ENCODE data around the gene NEDD9. TPM values are rescaled to one million over a fixed set of nuclear protein-coding genes. Genes with fewer than 3 reads are reported as not detected.

Gene NEDD9
- total RNA-seq, 1 experiment from 2014 or later: 4.4 TPM

DNA sequence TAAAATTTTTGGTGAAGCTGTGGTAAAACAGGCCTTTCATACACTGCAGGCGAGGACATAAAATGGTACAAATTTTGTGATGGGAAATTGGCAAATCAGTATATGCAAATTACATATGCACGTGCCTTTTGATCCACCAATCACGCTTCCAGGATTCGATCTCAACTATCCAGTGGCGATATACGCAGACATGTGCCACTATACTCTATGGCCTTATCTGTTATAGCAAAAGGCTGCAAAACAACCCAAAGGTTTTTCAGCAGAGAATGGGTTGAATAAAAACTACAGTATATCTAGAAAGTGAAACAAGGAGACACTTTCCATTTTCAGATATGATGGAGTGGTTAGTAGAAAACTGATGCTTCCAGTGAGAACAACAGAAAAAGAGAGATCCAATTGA is 79.0 kb downstream of the NEDD9 start:
- Mint-ChIP-seq H3K9me3 (ENCODE audit: unreplicated experiment) (peaks cover 20% of the 10 kb centered on the region), H3K4me1 (ENCODE audit: insufficient read depth, unreplicated experiment) (no peaks in the 10 kb centered on the region), H3K36me3 (ENCODE audit: insufficient read depth, unreplicated experiment) (no peaks in the 10 kb centered on the region), H3K4me3 (ENCODE audit: unreplicated experiment) (no peak overlapping the region), H3K27me3 (ENCODE audit: insufficient read depth, unreplicated experiment) (no peaks in the 10 kb centered on the region), H3K27ac (ENCODE audit: low read depth, unreplicated experiment) (no peak overlapping the region)
- TF ChIP-seq, protein P1, sequence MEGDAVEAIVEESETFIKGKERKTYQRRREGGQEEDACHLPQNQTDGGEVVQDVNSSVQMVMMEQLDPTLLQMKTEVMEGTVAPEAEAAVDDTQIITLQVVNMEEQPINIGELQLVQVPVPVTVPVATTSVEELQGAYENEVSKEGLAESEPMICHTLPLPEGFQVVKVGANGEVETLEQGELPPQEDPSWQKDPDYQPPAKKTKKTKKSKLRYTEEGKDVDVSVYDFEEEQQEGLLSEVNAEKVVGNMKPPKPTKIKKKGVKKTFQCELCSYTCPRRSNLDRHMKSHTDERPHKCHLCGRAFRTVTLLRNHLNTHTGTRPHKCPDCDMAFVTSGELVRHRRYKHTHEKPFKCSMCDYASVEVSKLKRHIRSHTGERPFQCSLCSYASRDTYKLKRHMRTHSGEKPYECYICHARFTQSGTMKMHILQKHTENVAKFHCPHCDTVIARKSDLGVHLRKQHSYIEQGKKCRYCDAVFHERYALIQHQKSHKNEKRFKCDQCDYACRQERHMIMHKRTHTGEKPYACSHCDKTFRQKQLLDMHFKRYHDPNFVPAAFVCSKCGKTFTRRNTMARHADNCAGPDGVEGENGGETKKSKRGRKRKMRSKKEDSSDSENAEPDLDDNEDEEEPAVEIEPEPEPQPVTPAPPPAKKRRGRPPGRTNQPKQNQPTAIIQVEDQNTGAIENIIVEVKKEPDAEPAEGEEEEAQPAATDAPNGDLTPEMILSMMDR (IDR thresholded peaks at IDR 0.05; ENCODE audit: unreplicated experiment): no peak
- CTCF ChIA-PET: no interaction called here
- no peak for DNase-seq (ENCODE audit: unreplicated experiment)
- POLR2A ChIA-PET: no interaction called here
- intact Hi-C loops (cut with micrococcal nuclease): no loop called here
- no TSS peak for BruUV-seq (replicated peaks)

DNA sequence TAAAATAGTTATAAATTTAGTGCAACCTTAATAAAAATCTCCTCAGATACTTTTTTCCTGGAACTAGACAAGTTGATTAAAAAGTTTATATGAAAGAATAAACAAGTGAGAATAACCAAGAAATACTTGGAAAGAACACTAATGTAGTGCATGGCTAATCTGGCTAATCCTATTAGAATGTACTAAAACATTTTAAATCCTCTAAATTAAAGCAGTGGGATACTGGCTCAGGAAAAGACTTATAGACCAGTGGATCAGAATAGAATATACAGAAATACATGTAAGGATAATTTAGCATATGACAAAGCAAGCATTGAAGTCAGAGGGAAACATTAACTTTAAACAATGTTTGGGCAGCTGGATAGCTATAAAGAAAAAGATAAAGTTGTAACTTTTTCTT is 79.9 kb downstream of the NEDD9 start:
- DNase-seq (ENCODE audit: unreplicated experiment): no peak
- ChIA-PET CTCF (no interaction called here), POLR2A (no interaction called here)
- Mint-ChIP-seq H3K4me3 (ENCODE audit: unreplicated experiment) (no peak overlapping the region), H3K4me1 (ENCODE audit: insufficient read depth, unreplicated experiment) (no peaks in the 10 kb centered on the region), H3K27ac (ENCODE audit: low read depth, unreplicated experiment) (no peak overlapping the region), H3K9me3 (ENCODE audit: unreplicated experiment) (peaks cover 20% of the 10 kb centered on the region), H3K27me3 (ENCODE audit: insufficient read depth, unreplicated experiment) (no peaks in the 10 kb centered on the region), H3K36me3 (ENCODE audit: insufficient read depth, unreplicated experiment) (no peaks in the 10 kb centered on the region)
- intact Hi-C loops (cut with micrococcal nuclease): no loop called here
- TF ChIP-seq, protein P1 (IDR thresholded peaks at IDR 0.05; ENCODE audit: unreplicated experiment): no peak
- BruUV-seq (replicated peaks): no TSS peak

DNA sequence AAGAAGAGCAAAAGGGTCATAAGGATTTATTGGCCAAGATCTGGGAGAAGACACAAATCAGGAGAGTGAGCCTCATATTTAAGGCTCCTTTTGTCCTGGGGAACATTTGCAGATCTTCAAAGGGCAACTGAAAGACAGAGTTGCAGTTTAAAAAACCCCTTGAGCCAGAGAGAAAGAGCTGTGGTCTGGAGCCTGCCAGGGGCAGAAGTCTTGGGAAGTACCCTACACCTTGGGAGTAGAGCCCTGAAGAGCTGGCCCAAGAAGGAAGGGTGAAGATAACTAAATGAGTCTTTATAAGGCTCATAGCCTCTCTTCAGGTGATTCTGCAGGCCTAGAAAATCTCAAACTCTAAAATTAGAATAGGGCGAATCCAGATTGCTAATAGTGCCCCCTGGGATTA is 81.0 kb downstream of the NEDD9 start:
- Mint-ChIP-seq H3K27ac (ENCODE audit: low read depth, unreplicated experiment) (no peak overlapping the region), H3K9me3 (ENCODE audit: unreplicated experiment) (peaks cover 18% of the 10 kb centered on the region), H3K27me3 (ENCODE audit: insufficient read depth, unreplicated experiment) (no peaks in the 10 kb centered on the region), H3K36me3 (ENCODE audit: insufficient read depth, unreplicated experiment) (no peaks in the 10 kb centered on the region), H3K4me1 (ENCODE audit: insufficient read depth, unreplicated experiment) (peaks cover 1% of the 10 kb centered on the region), H3K4me3 (ENCODE audit: unreplicated experiment) (no peak overlapping the region)
- POLR2A ChIA-PET: interaction anchor here (0.7 kb wide), 1 partner anchor 406 kb away, joined by 3 read pairs; no protein-coding TSS in a partner anchor
- no peak for DNase-seq (ENCODE audit: unreplicated experiment)
- BruUV-seq (replicated peaks): no TSS peak
- TF ChIP-seq, protein P1 (IDR thresholded peaks at IDR 0.05; ENCODE audit: unreplicated experiment): no peak
- CTCF ChIA-PET: interaction anchor here (0.6 to 9.1 kb wide), 2 partner anchors 101 to 346 kb away, joined by 3 to 114 read pairs; no protein-coding TSS in a partner anchor
- intact Hi-C loops (cut with micrococcal nuclease): no loop called here

DNA sequence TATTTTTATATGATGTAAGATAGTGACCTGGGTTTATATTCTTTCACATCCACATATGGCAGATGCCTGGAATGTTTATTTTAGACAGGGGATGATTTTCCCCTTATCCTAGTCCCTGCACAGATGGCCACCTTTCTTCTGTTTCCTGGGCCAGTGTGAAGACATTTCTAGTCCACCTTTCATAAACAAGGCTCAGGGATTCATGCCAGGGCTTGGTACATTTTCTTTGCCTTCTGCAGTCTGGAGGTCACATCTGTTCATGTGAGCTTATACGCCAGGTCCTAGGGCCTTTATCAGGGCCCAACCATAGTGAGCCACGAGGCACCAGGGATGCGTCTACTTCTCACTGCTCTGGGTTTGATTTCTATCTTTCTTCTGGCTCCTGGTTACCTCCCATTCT is 82.9 kb downstream of the NEDD9 start:
- H3K36me3 Mint-ChIP-seq (ENCODE audit: insufficient read depth, unreplicated experiment): no peaks in the 10 kb centered on the region
- intact Hi-C loops (cut with micrococcal nuclease): no loop called here
- ChIA-PET CTCF (interaction anchor here (9.1 kb wide), 1 partner anchor 348 kb away, joined by 114 read pairs; no protein-coding TSS in a partner anchor), POLR2A (interaction anchor here (0.7 to 1.5 kb wide), 3 partner anchors 21 to 56 kb away, joined by 3 to 4 read pairs (median 3); partner anchors contain the start of gene SMIM13)
- DNase-seq (ENCODE audit: unreplicated experiment): no peak
- H3K4me1 Mint-ChIP-seq (ENCODE audit: insufficient read depth, unreplicated experiment): peaks cover 6% of the 10 kb centered on the region
- TF ChIP-seq, protein P1 (IDR thresholded peaks at IDR 0.05; ENCODE audit: unreplicated experiment): no peak
- H3K9me3 Mint-ChIP-seq (ENCODE audit: unreplicated experiment): peaks cover 7% of the 10 kb centered on the region
- no peak overlapping the region for H3K4me3 Mint-ChIP-seq (ENCODE audit: unreplicated experiment)
- no peaks in the 10 kb centered on the region for H3K27me3 Mint-ChIP-seq (ENCODE audit: insufficient read depth, unreplicated experiment)
- H3K27ac Mint-ChIP-seq (ENCODE audit: low read depth, unreplicated experiment): no peak overlapping the region
- no TSS peak for BruUV-seq (replicated peaks)

Data from MCF 10A (cell line).